Ishikawa (cell line): Measurements from ENCODE around the gene COL15A1.

Source experiments
- CEBPB ChIP-seq: IDR thresholded peaks from 2 replicates; pipeline ENCODE4 v1.6.1; 2012
- CREB1 ChIP-seq: IDR thresholded peaks from 2 replicates; pipeline ENCODE4 v1.6.1; 2012; ENCODE audit warnings: low read depth
- EP300 ChIP-seq: IDR thresholded peaks from 2 replicates; pipeline ENCODE4 v1.6.1; 2012; ENCODE audit warnings: borderline replicate concordance
- FOXM1 ChIP-seq: IDR thresholded peaks from 2 replicates; pipeline ENCODE4 v1.6.1; 2012; ENCODE audit warnings: low read depth, borderline replicate concordance
- MAX ChIP-seq: IDR thresholded peaks from 2 replicates; pipeline ENCODE4 v1.6.1; 2012
- RAD21 ChIP-seq: IDR thresholded peaks from 2 replicates; pipeline ENCODE4 v1.6.1; 2012; ENCODE audit warnings: low read depth
- REST ChIP-seq: IDR thresholded peaks from 2 replicates; pipeline ENCODE4 v1.6.1; 2012; ENCODE audit warnings: low read depth, mild to moderate bottlenecking
- TAF1 ChIP-seq: IDR thresholded peaks from 2 replicates; pipeline ENCODE4 v1.6.1; 2012; ENCODE audit warnings: low read depth, mild to moderate bottlenecking
- TCF12 ChIP-seq: IDR thresholded peaks from 2 replicates; pipeline ENCODE4 v1.6.1; 2012; ENCODE audit warnings: low read depth
- USF1 ChIP-seq: IDR thresholded peaks from 2 replicates; pipeline ENCODE4 v1.6.1; 2012
- YY1 ChIP-seq: IDR thresholded peaks from 2 replicates; pipeline ENCODE4 v1.6.1; 2012; ENCODE audit warnings: low read depth
- ZBTB7A ChIP-seq: IDR thresholded peaks from 2 replicates; pipeline ENCODE4 v1.6.1; 2012; ENCODE audit warnings: low read depth

DNA sequence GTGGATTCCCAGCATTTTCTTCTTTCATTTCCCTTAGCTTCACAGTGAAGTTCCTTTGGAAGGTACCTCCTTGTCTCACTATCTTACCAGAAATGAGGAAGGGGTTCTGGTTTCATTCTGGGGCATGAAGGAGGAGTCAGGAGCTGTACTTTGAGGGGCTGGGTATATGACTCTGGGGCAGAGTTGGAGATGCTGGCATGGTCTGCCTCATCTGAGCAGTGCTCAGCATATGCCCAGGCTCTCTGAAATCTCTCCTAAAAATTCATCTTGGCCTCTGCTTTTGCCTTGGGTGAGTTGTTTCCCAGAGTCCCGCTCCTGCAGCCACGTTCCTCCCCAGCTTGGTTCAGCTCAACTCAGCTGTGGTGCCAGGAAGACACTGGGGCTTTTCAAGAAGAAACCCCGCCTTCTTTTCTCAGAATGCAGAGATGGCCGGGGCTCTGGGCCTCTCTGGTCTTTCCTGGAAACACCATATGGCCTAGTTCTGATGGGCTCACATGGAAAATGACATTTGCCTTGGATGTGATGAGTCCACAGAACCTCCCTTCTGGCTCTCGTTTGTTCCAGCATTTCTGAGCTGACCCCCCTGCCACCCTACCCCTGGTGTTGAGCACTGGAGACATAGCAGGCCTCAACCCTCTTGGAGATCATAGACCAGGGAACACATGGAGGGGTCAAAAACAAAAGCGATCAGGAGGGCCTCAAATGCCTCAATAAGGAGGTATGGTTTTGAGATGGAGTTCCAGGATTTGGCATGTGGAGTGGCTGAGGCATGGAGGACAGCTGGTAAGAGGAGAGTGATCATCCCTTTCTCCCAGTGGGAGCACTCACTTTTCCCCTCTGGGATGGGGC, 149.2 kb downstream of the COL15A1 start:
- TF ChIP-seq CEBPB: no peak
- TF ChIP-seq REST: no peak
- no peak for TF ChIP-seq FOXM1
- TF ChIP-seq TCF12: no peak
- TF ChIP-seq MAX: no peak
- no peak for TF ChIP-seq RAD21
- no peak for TF ChIP-seq EP300
- TF ChIP-seq YY1: no peak
- TF ChIP-seq USF1: no peak
- TF ChIP-seq ZBTB7A: no peak
- TF ChIP-seq TAF1: no peak
- TF ChIP-seq CREB1: no peak
